Glutamatergic neuron (in vitro differentiated cells): Measurements from ENCODE around the gene C16orf87. TPM values are rescaled to one million over a fixed set of nuclear protein-coding genes. Genes with fewer than 3 reads are reported as not detected.
A peak's percentile ranks its signal among the peaks of the same experiment; 100 is the strongest.

ENCODE experiments used
- DNase-seq: peaks from one replicate; pipeline ENCODE4 v3.0.0; 2022
- H3K27ac Mint-ChIP-seq: one replicate; pipeline ENCODE4 v1.8.0; 2020; ENCODE audit warnings: mild to moderate bottlenecking, mixed read lengths, inconsistent platforms; ENCODE audit not compliant: unreplicated experiment
- H3K27me3 Mint-ChIP-seq: one replicate; pipeline ENCODE4 v1.8.0; 2020; ENCODE audit warnings: mild to moderate bottlenecking, moderate library complexity, mixed read lengths, inconsistent platforms; ENCODE audit not compliant: unreplicated experiment
- H3K36me3 Mint-ChIP-seq: one replicate; pipeline ENCODE4 v1.8.0; 2020; ENCODE audit warnings: mild to moderate bottlenecking, mixed read lengths, inconsistent platforms; ENCODE audit not compliant: unreplicated experiment
- H3K4me1 Mint-ChIP-seq: one replicate; pipeline ENCODE4 v1.8.0; 2020; ENCODE audit warnings: mild to moderate bottlenecking, low read depth, mixed read lengths, inconsistent platforms; ENCODE audit not compliant: unreplicated experiment
- H3K4me3 Mint-ChIP-seq: one replicate; pipeline ENCODE4 v1.8.0; 2020; ENCODE audit warnings: mild to moderate bottlenecking, mixed read lengths, inconsistent platforms; ENCODE audit not compliant: unreplicated experiment
- H3K9me3 Mint-ChIP-seq: one replicate; pipeline ENCODE4 v1.8.0; 2020; ENCODE audit warnings: mild to moderate bottlenecking, moderate library complexity, mixed read lengths, inconsistent platforms; ENCODE audit not compliant: unreplicated experiment
- CTCF ChIP-seq: fragments of 200-600 bp; sonication (generic); IDR thresholded peaks from one replicate; pipeline ENCODE4 v1.5.0; 2021; ENCODE audit not compliant: partially characterized antibody, unreplicated experiment
- total RNA-seq: library from RNA; stranded (reverse); fragmentation: NEBNext Ultra II Directional; extraction: Animal tissue kit (Norgen Biotek cat#: 25700); gene quantifications from one replicate; pipeline ENCODE4 v1.2.1, GENCODE V29; 2021; ENCODE audit not compliant: unreplicated experiment

Gene C16orf87
- total RNA-seq, 1 donor from 2014 or later: 15.8 TPM

DNA sequence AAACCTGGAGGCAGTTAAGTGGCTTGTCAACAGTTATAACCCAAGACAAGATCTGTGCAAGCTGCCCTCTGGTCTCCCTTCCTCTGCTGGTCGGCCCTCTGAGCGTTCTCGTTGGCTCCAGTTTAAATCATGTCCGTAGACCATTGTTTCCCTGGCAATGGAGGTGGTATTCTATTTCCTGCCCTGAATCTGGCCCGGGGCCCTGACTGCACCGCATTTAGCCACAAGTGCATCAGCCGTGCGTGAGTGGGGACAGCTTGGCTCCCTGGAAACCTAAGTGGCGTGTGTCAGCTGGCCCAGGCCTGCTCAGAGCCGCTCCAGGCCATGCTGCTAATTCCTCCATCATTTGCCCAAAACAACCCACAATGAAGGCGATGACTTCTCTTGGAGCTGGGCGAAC lies 67.8 kb downstream of the C16orf87 start:
- Mint-ChIP-seq H3K4me1 (peaks cover 6% of the 10 kb centered on the region), H3K27me3 (no peaks in the 10 kb centered on the region), H3K36me3 (no peaks in the 10 kb centered on the region), H3K9me3 (peaks cover 3% of the 10 kb centered on the region), H3K27ac (no peak overlapping the region), H3K4me3 (no peak overlapping the region)
- peak; percentile 35 for DNase-seq
- no peak for TF ChIP-seq CTCF

- Mint-ChIP-seq H3K9me3 (peaks cover 3% of the 10 kb centered on the region), H3K27ac (peak overlapping the region; percentile 39), H3K36me3 (no peaks in the 10 kb centered on the region), H3K27me3 (no peaks in the 10 kb centered on the region), H3K4me1 (peaks cover 7% of the 10 kb centered on the region), H3K4me3 (no peak overlapping the region)
- no peak for TF ChIP-seq CTCF
- no peak for DNase-seq
Observed at GRCh38 chr16:46762583-46762982, 68.4 kb downstream of the C16orf87 start.

GRCh38 chr16:46759309-46759708 lies 71.7 kb downstream of the C16orf87 start:
- TF ChIP-seq CTCF: no peak
- Mint-ChIP-seq H3K4me1 (peaks cover 9% of the 10 kb centered on the region), H3K27me3 (peaks cover 2% of the 10 kb centered on the region), H3K4me3 (no peak overlapping the region), H3K36me3 (no peaks in the 10 kb centered on the region), H3K27ac (no peak overlapping the region), H3K9me3 (peaks cover 6% of the 10 kb centered on the region)
- no peak for DNase-seq

GRCh38 chr16:46757339-46758050 lies 73.5 kb downstream of the C16orf87 start:
- H3K27ac Mint-ChIP-seq: no peak overlapping the region
- no peak for TF ChIP-seq CTCF
- no peak overlapping the region for H3K4me3 Mint-ChIP-seq
- H3K36me3 Mint-ChIP-seq: no peaks in the 10 kb centered on the region
- peak; percentile 39 for DNase-seq
- peaks cover 6% of the 10 kb centered on the region for H3K4me1 Mint-ChIP-seq
- H3K9me3 Mint-ChIP-seq: peaks cover 6% of the 10 kb centered on the region
- H3K27me3 Mint-ChIP-seq: peaks cover 2% of the 10 kb centered on the region

- H3K36me3 Mint-ChIP-seq: no peaks in the 10 kb centered on the region
- H3K4me1 Mint-ChIP-seq: peaks cover 6% of the 10 kb centered on the region
- no peak for DNase-seq
- H3K27ac Mint-ChIP-seq: no peak overlapping the region
- TF ChIP-seq CTCF: no peak
- H3K4me3 Mint-ChIP-seq: no peak overlapping the region
- peaks cover 2% of the 10 kb centered on the region for H3K27me3 Mint-ChIP-seq
- peaks cover 6% of the 10 kb centered on the region for H3K9me3 Mint-ChIP-seq
Observed at GRCh38 chr16:46756772-46757171, 74.2 kb downstream of the C16orf87 start.
